WI38 (cell line): ENCODE results near the gene NACC2.

Experiments
- H3K4me3 ChIP-seq: 2 replicates; pipeline ENCODE4 v1.5.1; 2011; ENCODE audit warnings: low read depth, mild to moderate bottlenecking, control low read depth, low read length
- CTCF ChIP-seq: IDR thresholded peaks from 2 replicates; pipeline ENCODE4 v1.5.1; 2012; ENCODE audit warnings: low read depth, mild to moderate bottlenecking, control low read depth, low read length

Gene NACC2

GRCh38 chr9:136086213-136086881 lies 8.7 kb downstream of the NACC2 start:
- H3K4me3 ChIP-seq, result no peak overlapping the region
- no peak for TF ChIP-seq CTCF

- H3K4me3 ChIP-seq, result no peak overlapping the region
- no peak for TF ChIP-seq CTCF
These were observed 9.3 kb downstream of the NACC2 start for GRCh38 chr9:136085815-136086212.

GRCh38 chr9:136084063-136084944 lies 10.8 kb downstream of the NACC2 start:
- no peak overlapping the region for H3K4me3 ChIP-seq
- no peak for TF ChIP-seq CTCF

GRCh38 chr9:136083558-136084062 lies 11.5 kb downstream of the NACC2 start:
- TF ChIP-seq CTCF, result no peak
- no peak overlapping the region for H3K4me3 ChIP-seq

- no peak for TF ChIP-seq CTCF
- H3K4me3 ChIP-seq, result no peak overlapping the region
These were observed 12.4 kb downstream of the NACC2 start for GRCh38 chr9:136082496-136083361.

GRCh38 chr9:136081826-136082495 lies 13.1 kb downstream of the NACC2 start:
- H3K4me3 ChIP-seq, result no peak overlapping the region
- no peak for TF ChIP-seq CTCF
